ENCODE measurements around the gene FRMD8.

FRMD8 gene

DNA sequence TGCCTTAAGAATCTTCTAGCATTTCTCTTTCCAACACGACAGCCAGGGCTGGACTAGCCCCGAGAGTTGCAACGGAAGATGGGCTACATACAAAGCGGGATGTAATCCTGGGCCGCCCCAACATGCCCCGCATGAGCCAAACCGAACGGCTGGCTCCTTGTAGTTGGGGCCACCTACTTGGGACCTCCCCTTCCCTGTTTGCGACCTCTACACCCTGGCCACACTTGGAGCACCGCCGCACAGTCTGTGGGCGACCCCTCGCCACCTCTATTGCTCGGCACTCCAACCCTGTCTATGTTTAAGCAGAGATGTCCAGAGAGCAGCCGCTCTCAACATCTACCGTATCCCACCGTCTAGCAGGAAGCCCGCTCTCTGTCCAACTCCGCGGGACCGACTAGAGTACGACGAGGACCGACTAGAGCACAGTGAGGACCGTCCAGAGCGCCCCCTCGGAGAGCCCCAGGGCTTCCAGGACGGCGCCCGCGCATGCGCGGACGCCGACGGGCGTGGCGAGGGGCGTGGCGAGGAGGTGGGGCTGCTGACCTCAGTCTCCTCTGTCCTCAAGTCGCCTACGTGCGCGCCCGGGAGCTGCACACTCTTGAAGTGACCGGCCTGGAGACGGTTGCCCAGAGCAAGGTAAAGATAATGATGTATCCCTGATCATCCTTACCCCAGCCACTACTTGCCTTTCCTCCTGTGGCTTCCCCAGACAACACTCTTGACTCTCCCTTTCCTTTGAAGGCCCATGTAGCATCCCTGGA, 68.4 kb downstream of the FRMD8 start:
- DNase-seq (ENCODE audit: low spot score), result peak; percentile 79

DNA sequence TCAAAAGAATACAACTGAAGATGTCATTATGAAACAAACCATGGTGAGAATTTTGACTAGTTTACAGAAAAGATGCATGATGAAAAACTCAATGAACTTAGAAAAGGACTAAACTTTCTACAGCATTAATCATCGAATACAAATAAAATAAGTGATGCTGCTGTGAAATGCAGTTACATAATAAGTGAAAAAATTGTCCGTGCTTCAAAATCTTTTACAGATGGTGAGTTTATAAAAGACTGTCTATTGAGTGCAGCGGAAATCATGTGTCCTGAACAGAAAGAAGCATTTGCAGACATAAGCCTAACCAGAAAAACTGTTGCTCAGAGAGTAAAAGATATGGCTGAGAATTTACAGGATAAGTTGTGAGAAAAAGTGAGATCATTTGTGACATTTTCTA, 70.0 kb downstream of the FRMD8 start:
- no peak for DNase-seq (ENCODE audit: low spot score)

DNA sequence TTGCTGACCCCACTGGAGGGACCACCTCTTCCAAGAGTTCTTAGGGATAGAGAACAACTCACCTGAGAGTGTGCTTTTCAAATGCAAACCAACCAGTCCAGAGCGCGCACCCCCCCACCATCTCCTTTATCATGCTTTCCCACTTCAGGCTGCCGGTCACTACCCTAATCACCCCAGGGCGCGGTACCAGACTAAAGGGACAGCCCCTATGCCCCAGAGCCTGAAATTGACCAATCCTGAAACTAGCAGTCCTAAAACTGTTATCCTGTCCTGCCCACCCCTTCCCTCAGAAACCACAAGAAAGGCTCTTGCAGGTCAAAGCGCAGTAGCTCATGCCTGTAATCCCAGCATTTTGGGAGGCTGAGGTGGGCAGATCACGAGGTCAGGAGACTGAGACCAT, 73.1 kb downstream of the FRMD8 start:
- DNase-seq (ENCODE audit: low spot score), result no peak
